Ovary (tissue), 3 donors: ENCODE measurements around the gene MORN5.

Source experiments
- POLR2A ChIP-seq: fragments of 450-650 bp; IDR thresholded peaks from one replicate; pipeline ENCODE4 v1.6.1; 2017; ENCODE audit warnings: antibody characterized with exemption, mild to moderate bottlenecking, moderate library complexity
- TF ChIP-seq, protein P1 (sequence below), 3 donors: fragments of 450-650 bp in 2 of 3; fragments of 200-600 bp in 1 of 3; IDR thresholded peaks; one replicate each; pipeline versions ENCODE4 v1.5.1 to v1.8.0; 2016 to 2022; ENCODE audit warnings: antibody characterized with exemption in 3 of 3, mild to moderate bottlenecking in 1 of 3
- donor health status: DM: no; HTN: no; CAD: no.

DNA sequence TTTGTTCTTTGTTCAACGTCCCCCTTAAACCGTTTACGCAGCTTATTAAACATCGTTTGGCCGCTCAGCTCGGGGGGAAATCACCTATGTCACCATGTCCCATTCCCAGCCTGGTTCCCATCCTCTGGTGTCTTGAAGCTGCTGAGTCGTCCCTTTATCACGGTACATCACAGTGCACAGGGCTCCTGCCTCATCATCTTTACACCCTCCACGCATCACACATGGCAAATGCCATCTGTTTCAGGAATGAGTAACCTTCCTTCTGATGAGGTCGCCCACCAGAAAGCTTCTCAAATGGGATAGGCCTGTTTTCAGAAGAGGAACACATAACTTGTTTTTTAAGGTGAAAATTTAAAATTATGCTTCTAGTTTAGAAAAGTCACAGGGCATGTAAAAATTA, 77.0 kb downstream of the MORN5 start:
- TF ChIP-seq, protein P1, sequence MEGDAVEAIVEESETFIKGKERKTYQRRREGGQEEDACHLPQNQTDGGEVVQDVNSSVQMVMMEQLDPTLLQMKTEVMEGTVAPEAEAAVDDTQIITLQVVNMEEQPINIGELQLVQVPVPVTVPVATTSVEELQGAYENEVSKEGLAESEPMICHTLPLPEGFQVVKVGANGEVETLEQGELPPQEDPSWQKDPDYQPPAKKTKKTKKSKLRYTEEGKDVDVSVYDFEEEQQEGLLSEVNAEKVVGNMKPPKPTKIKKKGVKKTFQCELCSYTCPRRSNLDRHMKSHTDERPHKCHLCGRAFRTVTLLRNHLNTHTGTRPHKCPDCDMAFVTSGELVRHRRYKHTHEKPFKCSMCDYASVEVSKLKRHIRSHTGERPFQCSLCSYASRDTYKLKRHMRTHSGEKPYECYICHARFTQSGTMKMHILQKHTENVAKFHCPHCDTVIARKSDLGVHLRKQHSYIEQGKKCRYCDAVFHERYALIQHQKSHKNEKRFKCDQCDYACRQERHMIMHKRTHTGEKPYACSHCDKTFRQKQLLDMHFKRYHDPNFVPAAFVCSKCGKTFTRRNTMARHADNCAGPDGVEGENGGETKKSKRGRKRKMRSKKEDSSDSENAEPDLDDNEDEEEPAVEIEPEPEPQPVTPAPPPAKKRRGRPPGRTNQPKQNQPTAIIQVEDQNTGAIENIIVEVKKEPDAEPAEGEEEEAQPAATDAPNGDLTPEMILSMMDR (IDR thresholded peaks at IDR 0.05): no peak
- TF ChIP-seq POLR2A: no peak
